ENCODE results near the gene MGMT. TPM values are rescaled to one million over a fixed set of nuclear protein-coding genes. Genes with fewer than 3 reads are reported as not detected.

MGMT gene
- total RNA-seq, 1 experiment from 2014 or later: 21.2 TPM

- Histone ChIP-seq H3K27me3 (ENCODE audit: insufficient read depth, low read depth) (no peaks in the 10 kb centered on the region), H3K4me2 (no peak overlapping the region), H2AFZ (no peak overlapping the region), H3K4me3 (no peak overlapping the region), H3F3A (ENCODE audit: insufficient read depth, low read depth) (no peaks in the 10 kb centered on the region), H3K9me3 (ENCODE audit: insufficient read depth, low read depth) (no peaks in the 10 kb centered on the region), H3K79me2 (ENCODE audit: low read depth) (no peaks in the 10 kb centered on the region), H3K9me2 (ENCODE audit: insufficient read depth) (no peaks in the 10 kb centered on the region), H3K4me1 (replicated peaks; ENCODE audit: insufficient read depth) (no peaks in the 10 kb centered on the region), H3K27ac (no peak overlapping the region), H4K20me1 (ENCODE audit: insufficient read depth) (no peaks in the 10 kb centered on the region), H3K36me3 (ENCODE audit: low read depth) (no peaks in the 10 kb centered on the region)
- intact Hi-C loops (cut with micrococcal nuclease; ENCODE audit: unreplicated experiment): no loop called here
- DNase-seq: no peak
- no peak for TF ChIP-seq CTCF (conservative IDR thresholded peaks at IDR 0.05)
- no peak for TF ChIP-seq EZH2 (IDR thresholded peaks at IDR 0.05; ENCODE audit: low read depth)
- BruUV-seq (replicated peaks): no TSS peak
- ChIA-PET POLR2A (ENCODE audit: unreplicated experiment) (no interaction called here), CTCF (no interaction called here)
Measured at GRCh38 chr10:129627442-129627841, 160.4 kb downstream of the MGMT start.

GRCh38 chr10:129628823-129629222 lies 161.8 kb downstream of the MGMT start:
- Histone ChIP-seq H3K27ac (no peak overlapping the region), H3K4me2 (no peak overlapping the region), H3K36me3 (ENCODE audit: low read depth) (no peaks in the 10 kb centered on the region), H2AFZ (no peak overlapping the region), H3F3A (ENCODE audit: insufficient read depth, low read depth) (no peaks in the 10 kb centered on the region), H4K20me1 (ENCODE audit: insufficient read depth) (no peaks in the 10 kb centered on the region), H3K79me2 (ENCODE audit: low read depth) (no peaks in the 10 kb centered on the region), H3K4me3 (no peak overlapping the region), H3K9me3 (ENCODE audit: insufficient read depth, low read depth) (no peaks in the 10 kb centered on the region), H3K4me1 (replicated peaks; ENCODE audit: insufficient read depth) (no peaks in the 10 kb centered on the region), H3K27me3 (ENCODE audit: insufficient read depth, low read depth) (no peaks in the 10 kb centered on the region), H3K9me2 (ENCODE audit: insufficient read depth) (no peaks in the 10 kb centered on the region)
- ChIA-PET CTCF (no interaction called here), POLR2A (ENCODE audit: unreplicated experiment) (no interaction called here)
- TF ChIP-seq CTCF (conservative IDR thresholded peaks at IDR 0.05) (no peak), EZH2 (IDR thresholded peaks at IDR 0.05; ENCODE audit: low read depth) (no peak)
- BruUV-seq (replicated peaks): no TSS peak
- intact Hi-C loops (cut with micrococcal nuclease; ENCODE audit: unreplicated experiment): no loop called here
- DNase-seq: no peak

- H3K9me3 ChIP-seq (ENCODE audit: insufficient read depth, low read depth): no peaks in the 10 kb centered on the region
- H3K4me2 ChIP-seq: no peak overlapping the region
- no peaks in the 10 kb centered on the region for H3K9me2 ChIP-seq (ENCODE audit: insufficient read depth)
- no peak overlapping the region for H2AFZ ChIP-seq
- no peaks in the 10 kb centered on the region for H4K20me1 ChIP-seq (ENCODE audit: insufficient read depth)
- no peaks in the 10 kb centered on the region for H3K79me2 ChIP-seq (ENCODE audit: low read depth)
- ChIA-PET POLR2A (ENCODE audit: unreplicated experiment) (no interaction called here), CTCF (no interaction called here)
- no peak for DNase-seq
- no TSS peak for BruUV-seq (replicated peaks)
- no peaks in the 10 kb centered on the region for H3K36me3 ChIP-seq (ENCODE audit: low read depth)
- no peak overlapping the region for H3K4me3 ChIP-seq
- no peak overlapping the region for H3K27ac ChIP-seq
- H3F3A ChIP-seq (ENCODE audit: insufficient read depth, low read depth): no peaks in the 10 kb centered on the region
- no peaks in the 10 kb centered on the region for H3K27me3 ChIP-seq (ENCODE audit: insufficient read depth, low read depth)
- H3K4me1 ChIP-seq (replicated peaks; ENCODE audit: insufficient read depth): no peaks in the 10 kb centered on the region
- intact Hi-C loops (cut with micrococcal nuclease; ENCODE audit: unreplicated experiment): no loop called here
- no peak for TF ChIP-seq EZH2 (IDR thresholded peaks at IDR 0.05; ENCODE audit: low read depth)
- no peak for TF ChIP-seq CTCF (conservative IDR thresholded peaks at IDR 0.05)
Measured at GRCh38 chr10:129629911-129630310, 162.9 kb downstream of the MGMT start.

All from PC-9 (cell line).